AG04449 (cell line): ENCODE measurements around the gene HMX1.

Experiments used
- CTCF ChIA-PET: fragments of 350-600 bp; formaldehyde crosslinking; extraction: SDS; loops from one replicate; lab custom pipeline; 2021; ENCODE audit warnings: antibody characterized with exemption; lab: Yijun Ruan, JAX
- POLR2A ChIA-PET: fragments of 400-600, 350-600 bp; formaldehyde crosslinking; extraction: SDS; loops from one replicate; lab custom pipeline; 2020; ENCODE audit warnings: antibody characterized with exemption, inconsistent platforms; lab: Yijun Ruan, JAX
- DNase-seq: peaks from one replicate; pipeline ENCODE4 v3.0.0-alpha.2; 2010; ENCODE audit warnings: low read depth, low spot score
- H3K4me3 ChIP-seq: 2 replicates; pipeline ENCODE4 v1.5.1; 2011; ENCODE audit warnings: low read depth, mild to moderate bottlenecking, control low read depth, low read length
- TF ChIP-seq, protein P1 (sequence below): IDR thresholded peaks from one replicate; pipeline ENCODE4 v1.5.1; 2011; ENCODE audit warnings: mild to moderate bottlenecking, moderate library complexity, low read length, control low read depth, inconsistent platforms; ENCODE audit not compliant: insufficient read depth; ENCODE audit errors: missing control alignments

The HMX1 gene

GRCh38 chr4:8819473-8820177 lies 52.0 kb downstream of the HMX1 start:
- ChIA-PET CTCF (no interaction called here), POLR2A (no interaction called here)
- no peak overlapping the region for H3K4me3 ChIP-seq
- TF ChIP-seq, protein P1, sequence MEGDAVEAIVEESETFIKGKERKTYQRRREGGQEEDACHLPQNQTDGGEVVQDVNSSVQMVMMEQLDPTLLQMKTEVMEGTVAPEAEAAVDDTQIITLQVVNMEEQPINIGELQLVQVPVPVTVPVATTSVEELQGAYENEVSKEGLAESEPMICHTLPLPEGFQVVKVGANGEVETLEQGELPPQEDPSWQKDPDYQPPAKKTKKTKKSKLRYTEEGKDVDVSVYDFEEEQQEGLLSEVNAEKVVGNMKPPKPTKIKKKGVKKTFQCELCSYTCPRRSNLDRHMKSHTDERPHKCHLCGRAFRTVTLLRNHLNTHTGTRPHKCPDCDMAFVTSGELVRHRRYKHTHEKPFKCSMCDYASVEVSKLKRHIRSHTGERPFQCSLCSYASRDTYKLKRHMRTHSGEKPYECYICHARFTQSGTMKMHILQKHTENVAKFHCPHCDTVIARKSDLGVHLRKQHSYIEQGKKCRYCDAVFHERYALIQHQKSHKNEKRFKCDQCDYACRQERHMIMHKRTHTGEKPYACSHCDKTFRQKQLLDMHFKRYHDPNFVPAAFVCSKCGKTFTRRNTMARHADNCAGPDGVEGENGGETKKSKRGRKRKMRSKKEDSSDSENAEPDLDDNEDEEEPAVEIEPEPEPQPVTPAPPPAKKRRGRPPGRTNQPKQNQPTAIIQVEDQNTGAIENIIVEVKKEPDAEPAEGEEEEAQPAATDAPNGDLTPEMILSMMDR, result no peak
- no peak for DNase-seq

GRCh38 chr4:8819019-8819418 lies 52.6 kb downstream of the HMX1 start:
- no peak for DNase-seq
- POLR2A ChIA-PET, result no interaction called here
- CTCF ChIA-PET, result no interaction called here
- TF ChIP-seq, protein P1, result no peak
- H3K4me3 ChIP-seq, result no peak overlapping the region

DNA sequence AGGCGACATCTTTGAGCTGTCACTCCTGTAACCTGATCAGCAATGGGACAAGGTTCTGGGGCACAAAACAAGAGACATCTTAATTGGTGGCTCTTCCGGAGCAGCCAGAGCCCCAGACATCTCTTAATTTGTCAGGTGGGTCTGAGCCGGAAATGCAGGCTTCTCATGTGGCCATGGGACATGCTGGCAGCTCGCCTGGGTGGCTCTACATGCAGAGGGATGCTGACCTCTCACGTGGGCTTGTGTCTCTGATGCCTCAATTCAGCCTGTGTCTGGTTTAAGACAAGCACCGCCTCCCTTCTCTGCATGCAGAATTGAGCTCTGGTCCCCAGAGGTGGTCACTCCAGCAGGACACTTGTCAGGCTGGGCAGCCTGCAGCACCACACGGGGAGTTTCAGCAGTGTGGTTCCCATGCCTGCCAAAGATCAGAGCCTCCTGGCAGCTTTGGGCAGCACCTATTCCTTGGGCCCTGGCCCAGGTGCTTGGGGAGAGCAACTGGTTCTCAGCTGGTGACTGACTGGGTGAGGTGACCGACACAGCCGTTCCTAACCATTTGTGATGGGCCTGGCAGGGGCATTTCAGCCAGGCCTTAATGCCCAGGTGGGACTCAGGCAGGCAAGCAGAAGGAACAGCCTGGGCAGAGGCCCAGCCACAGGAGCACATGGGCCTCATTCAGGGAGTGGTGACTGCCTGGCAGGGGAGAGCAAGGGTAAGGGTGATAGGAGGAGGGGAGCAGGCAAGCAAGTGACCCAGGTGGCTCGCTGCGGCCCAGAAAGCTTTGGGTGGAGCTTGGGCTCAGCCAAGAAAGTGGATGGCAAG lies 53.4 kb downstream of the HMX1 start:
- no peak for DNase-seq
- ChIA-PET POLR2A (no interaction called here), CTCF (no interaction called here)
- TF ChIP-seq, protein P1, result no peak
- H3K4me3 ChIP-seq, result no peak overlapping the region

DNA sequence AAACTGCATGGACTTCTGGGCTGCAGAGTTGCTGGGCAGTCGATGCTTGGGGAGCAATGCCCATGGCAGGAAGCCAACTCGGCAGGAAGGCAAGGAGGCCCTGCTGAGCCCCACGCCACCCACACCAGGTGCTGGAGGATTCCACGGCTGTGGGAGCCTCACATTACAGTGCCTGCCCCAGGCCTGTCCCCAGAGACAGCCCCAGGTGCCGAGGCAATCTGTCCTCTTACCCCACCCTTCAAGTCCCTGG lies 53.9 kb downstream of the HMX1 start:
- no peak overlapping the region for H3K4me3 ChIP-seq
- DNase-seq, result no peak
- POLR2A ChIA-PET, result no interaction called here
- TF ChIP-seq, protein P1, result no peak
- CTCF ChIA-PET, result no interaction called here

GRCh38 chr4:8817096-8817812 lies 54.4 kb downstream of the HMX1 start:
- CTCF ChIA-PET, result no interaction called here
- TF ChIP-seq, protein P1, result no peak
- no peak for DNase-seq
- H3K4me3 ChIP-seq, result no peak overlapping the region
- POLR2A ChIA-PET, result no interaction called here
